ENCODE measurements around the gene DLGAP4.

DNA sequence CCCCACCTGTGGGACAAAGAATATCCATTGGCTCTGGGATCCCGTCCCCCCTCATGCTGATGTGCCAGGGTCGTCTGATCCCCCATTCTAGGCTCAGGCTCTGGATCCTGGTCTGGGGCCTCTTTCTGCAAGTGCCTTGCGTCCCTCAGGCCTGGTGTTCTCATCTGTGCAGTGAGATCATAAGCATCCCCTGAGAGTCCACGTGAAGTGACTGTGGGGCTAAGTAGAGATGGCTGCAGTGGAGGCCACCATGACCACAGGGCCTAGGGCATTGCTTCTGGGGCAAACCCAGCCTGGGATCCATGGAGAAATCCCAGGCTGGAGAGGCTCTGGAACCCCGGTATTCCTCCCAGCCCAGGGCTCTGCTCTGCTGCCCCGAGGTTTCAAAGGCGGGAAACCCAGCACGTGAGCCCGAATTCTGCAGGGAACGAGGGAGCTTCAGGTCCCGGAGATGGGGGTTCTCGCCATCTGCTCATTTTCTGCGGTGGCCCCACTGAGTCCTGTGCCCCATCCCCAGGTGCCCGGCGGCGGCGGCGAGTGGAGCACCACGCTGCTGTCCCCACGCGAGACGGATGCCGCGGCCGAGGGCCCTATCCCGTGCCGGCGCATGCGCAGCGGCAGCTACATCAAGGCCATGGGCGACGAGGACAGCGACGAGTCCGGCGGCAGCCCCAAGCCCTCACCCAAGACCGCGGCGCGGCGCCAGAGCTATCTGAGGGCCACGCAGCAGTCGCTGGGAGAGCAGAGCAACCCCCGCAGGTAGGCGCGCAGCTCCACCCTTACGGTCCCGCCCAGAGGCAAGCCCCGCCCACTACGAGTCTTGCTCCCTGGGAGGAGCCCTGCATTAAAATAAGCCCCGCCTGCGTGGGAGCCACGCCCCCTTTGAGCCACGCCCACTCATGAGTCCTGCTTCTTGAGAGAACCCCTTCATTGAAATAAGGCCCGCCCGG, 129.7 kb downstream of the DLGAP4 start:
- TF ChIP-seq, protein P1, sequence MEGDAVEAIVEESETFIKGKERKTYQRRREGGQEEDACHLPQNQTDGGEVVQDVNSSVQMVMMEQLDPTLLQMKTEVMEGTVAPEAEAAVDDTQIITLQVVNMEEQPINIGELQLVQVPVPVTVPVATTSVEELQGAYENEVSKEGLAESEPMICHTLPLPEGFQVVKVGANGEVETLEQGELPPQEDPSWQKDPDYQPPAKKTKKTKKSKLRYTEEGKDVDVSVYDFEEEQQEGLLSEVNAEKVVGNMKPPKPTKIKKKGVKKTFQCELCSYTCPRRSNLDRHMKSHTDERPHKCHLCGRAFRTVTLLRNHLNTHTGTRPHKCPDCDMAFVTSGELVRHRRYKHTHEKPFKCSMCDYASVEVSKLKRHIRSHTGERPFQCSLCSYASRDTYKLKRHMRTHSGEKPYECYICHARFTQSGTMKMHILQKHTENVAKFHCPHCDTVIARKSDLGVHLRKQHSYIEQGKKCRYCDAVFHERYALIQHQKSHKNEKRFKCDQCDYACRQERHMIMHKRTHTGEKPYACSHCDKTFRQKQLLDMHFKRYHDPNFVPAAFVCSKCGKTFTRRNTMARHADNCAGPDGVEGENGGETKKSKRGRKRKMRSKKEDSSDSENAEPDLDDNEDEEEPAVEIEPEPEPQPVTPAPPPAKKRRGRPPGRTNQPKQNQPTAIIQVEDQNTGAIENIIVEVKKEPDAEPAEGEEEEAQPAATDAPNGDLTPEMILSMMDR (IDR thresholded peaks at IDR 0.05) = peak; percentile 52
- no peak for TF ChIP-seq ZFX (IDR thresholded peaks at IDR 0.05; ENCODE audit: borderline replicate concordance)
